ENCODE results near the gene KCNH2.

The KCNH2 gene

DNA sequence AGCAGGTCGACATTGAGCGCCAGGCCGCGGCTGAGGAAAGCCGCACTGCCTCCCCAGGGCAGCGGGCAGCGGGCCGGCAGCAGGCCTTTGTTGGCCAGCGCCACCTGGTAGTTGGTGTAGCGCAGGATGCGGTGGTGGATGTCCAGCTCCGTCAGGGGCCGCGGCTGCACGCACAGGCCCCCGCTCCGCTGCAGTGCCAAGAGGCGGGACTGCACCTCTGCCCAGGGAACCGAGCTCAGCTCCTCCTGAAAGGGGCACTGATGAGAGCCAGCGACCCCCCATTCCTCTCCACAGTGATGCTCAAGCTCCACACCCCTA is 41.0 kb upstream of the KCNH2 start:
- TF ChIP-seq CTCF (IDR thresholded peaks at IDR 0.05; ENCODE audit: insufficient read depth, low read depth, low read length, missing control alignments), result no peak
- no peak for DNase-seq (ENCODE audit: low read depth)
- H3K4me3 ChIP-seq (ENCODE audit: low read depth, low read length), result no peak overlapping the region

DNA sequence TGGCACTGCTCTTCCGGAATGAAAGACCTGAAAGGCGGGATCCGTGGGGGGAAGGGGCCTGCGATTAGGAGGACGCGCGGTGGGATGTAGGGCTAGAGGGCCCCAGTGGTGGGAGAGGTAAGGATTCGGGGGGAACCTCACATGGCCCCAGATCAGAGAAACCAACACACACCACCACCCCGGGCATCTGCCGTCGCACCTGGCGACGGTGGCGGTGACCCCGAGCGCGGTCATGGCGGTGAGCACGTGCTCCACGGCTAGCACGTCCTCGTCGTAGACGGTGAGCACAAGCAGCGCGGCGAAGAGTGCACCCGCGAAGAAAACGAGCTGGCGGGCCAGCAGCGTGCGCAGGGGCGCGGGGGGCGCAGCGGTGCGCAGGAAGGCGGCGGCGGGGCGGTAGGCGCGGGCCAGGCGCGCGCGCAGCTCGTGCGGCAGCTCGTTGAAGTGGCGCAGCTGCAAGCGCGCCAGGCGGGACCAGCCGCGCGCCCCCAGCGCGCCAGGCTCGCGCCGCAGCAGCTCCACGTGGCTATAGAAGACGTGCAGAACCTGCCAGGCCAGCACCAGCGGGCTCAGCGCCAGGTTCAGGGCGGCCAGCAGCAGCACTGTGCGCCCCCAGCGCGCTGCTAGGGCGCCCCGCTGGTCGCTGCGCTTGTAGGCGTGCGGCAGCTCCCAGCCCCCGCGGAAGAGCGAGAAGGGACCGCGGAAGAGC is 40.5 kb upstream of the KCNH2 start:
- H3K4me3 ChIP-seq (ENCODE audit: low read depth, low read length), result no peak overlapping the region
- DNase-seq (ENCODE audit: low read depth), result no peak
- no peak for TF ChIP-seq CTCF (IDR thresholded peaks at IDR 0.05; ENCODE audit: insufficient read depth, low read depth, low read length, missing control alignments)

- TF ChIP-seq CTCF (IDR thresholded peaks at IDR 0.05; ENCODE audit: insufficient read depth, low read depth, low read length, missing control alignments), result peak; percentile 92
- no peak overlapping the region for H3K4me3 ChIP-seq (ENCODE audit: low read depth, low read length)
- peak; percentile 51 for DNase-seq (ENCODE audit: low read depth)
These were observed 39.9 kb upstream of the KCNH2 start for GRCh38 chr7:151017953-151018420.

DNA sequence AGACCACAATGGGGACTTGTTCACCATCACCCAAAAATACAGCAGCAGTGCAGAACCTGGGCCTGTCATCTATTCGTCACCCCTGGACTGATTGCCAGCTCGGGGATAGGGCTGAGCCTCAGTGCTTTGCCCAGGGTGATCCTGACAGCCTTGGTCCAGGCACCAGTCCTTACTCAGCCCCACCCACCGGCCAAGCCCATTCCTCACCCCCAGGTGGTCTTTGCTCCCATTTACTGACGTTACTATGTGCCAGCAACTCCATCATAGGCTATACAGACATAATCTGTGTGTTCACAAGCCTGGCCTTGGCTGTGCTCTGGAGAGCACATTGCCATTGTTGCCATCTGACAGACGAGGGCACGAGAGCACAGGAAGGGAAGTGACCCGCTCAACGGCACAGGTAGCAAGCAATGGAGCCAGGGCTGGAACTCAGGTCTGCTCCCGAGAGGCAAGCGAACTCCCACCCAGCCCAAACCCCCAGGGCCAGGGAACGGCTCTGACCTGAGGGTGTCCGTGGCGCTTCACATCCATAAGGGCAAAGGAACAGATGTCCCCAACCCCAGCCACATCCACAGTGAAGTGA is 39.3 kb upstream of the KCNH2 start:
- no peak for DNase-seq (ENCODE audit: low read depth)
- no peak for TF ChIP-seq CTCF (IDR thresholded peaks at IDR 0.05; ENCODE audit: insufficient read depth, low read depth, low read length, missing control alignments)
- H3K4me3 ChIP-seq (ENCODE audit: low read depth, low read length), result no peak overlapping the region

DNA sequence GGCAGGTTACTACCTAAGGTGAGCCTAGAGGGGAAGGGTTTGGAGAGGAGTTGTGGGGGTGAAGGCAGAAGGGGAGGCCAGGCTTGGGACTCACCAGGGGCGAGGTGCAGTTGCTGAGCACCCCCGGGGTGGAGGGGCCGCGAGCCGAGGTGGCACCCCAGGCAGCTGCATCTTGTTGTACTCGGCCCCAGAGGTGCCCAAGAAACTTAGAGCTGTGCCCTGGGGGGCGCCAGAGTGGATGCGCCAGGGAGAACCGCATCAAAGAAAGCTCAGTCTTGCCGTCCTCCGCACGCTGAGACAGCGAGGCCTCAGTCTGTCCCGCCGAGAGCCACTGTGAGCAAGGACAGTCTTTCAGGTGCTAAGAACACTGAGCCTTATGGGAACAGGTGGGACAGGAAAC is 38.8 kb upstream of the KCNH2 start:
- DNase-seq (ENCODE audit: low read depth), result no peak
- TF ChIP-seq CTCF (IDR thresholded peaks at IDR 0.05; ENCODE audit: insufficient read depth, low read depth, low read length, missing control alignments), result no peak
- H3K4me3 ChIP-seq (ENCODE audit: low read depth, low read length), result no peak overlapping the region

GRCh38 chr7:151016505-151016904 is 38.4 kb upstream of the KCNH2 start:
- no peak overlapping the region for H3K4me3 ChIP-seq (ENCODE audit: low read depth, low read length)
- TF ChIP-seq CTCF (IDR thresholded peaks at IDR 0.05; ENCODE audit: insufficient read depth, low read depth, low read length, missing control alignments), result no peak
- DNase-seq (ENCODE audit: low read depth), result no peak

DNA sequence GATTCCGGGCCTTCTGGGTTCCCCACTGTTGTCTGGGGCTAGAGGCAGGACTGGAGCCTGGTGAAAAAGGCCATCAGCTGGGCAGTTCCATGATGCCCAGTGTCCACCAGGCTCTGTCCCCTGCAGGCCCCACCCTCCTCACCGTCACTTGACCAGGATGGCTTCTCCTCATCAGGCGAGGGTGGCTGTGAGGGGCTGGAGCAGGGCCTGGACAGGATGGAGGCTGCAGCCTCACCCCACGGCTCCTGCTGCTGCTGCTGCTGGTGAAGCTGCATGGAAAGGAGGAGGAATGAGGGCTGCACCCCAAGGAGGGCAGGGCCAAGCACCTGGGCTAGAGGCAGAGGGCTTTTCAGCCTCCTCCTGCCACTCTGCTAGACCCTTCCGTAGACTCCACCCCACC is 37.8 kb upstream of the KCNH2 start:
- H3K4me3 ChIP-seq (ENCODE audit: low read depth, low read length), result no peak overlapping the region
- DNase-seq (ENCODE audit: low read depth), result no peak
- TF ChIP-seq CTCF (IDR thresholded peaks at IDR 0.05; ENCODE audit: insufficient read depth, low read depth, low read length, missing control alignments), result no peak

Measured in GM12865 (cell line).